HG02970 (cell line): ENCODE results near the gene FNDC10.
"Not testable (repeated sequence)": the region's sequence is repeated elsewhere in the genome, so short reads cannot be mapped to it uniquely, and the experiment has no call there.

Experiments
- ATAC-seq: cut with Tn5 transposase; IDR thresholded peaks from one replicate; pipeline ENCODE4 v1.9.1; 2021; ENCODE audit warnings: mild to moderate bottlenecking, moderate library complexity, moderate number of reproducible peaks; ENCODE audit not compliant: unreplicated experiment, low FRiP score

FNDC10 gene

GRCh38 chr1:1599935-1600860 lies at the start of gene FNDC10:
Gene FNDC10, minus strand, starts transcription at chr1:1600135. Its CDS starts 120 bp downstream, at chr1:1600015.
- no peak for ATAC-seq

- not testable (repeated sequence) for ATAC-seq
Observed at GRCh38 chr1:1648265-1648664, 48.3 kb upstream of the FNDC10 start.

GRCh38 chr1:1647567-1648241 lies 47.8 kb upstream of the FNDC10 start:
- not testable (repeated sequence) for ATAC-seq

GRCh38 chr1:1646326-1646725 lies 46.4 kb upstream of the FNDC10 start:
- not testable (repeated sequence) for ATAC-seq

GRCh38 chr1:1640711-1641461 lies 41.0 kb upstream of the FNDC10 start:
- ATAC-seq = not testable (repeated sequence)

- ATAC-seq = not testable (repeated sequence)
Observed at GRCh38 chr1:1640081-1640480, 40.1 kb upstream of the FNDC10 start.

GRCh38 chr1:1639368-1639767 lies 39.4 kb upstream of the FNDC10 start:
- not testable (repeated sequence) for ATAC-seq

GRCh38 chr1:1638528-1638927 lies 38.6 kb upstream of the FNDC10 start:
- ATAC-seq = not testable (repeated sequence)

- ATAC-seq = not testable (repeated sequence)
Observed at GRCh38 chr1:1637479-1637875, 37.5 kb upstream of the FNDC10 start.

GRCh38 chr1:1636621-1637478 lies 36.9 kb upstream of the FNDC10 start:
- ATAC-seq = not testable (repeated sequence)

GRCh38 chr1:1634613-1635012 lies 34.7 kb upstream of the FNDC10 start:
- not testable (repeated sequence) for ATAC-seq

- ATAC-seq = not testable (repeated sequence)
Observed at GRCh38 chr1:1633409-1633808, 33.5 kb upstream of the FNDC10 start.

- no peak for ATAC-seq
Observed at GRCh38 chr1:1631782-1632420, 32.0 kb upstream of the FNDC10 start, which contains the start of gene MMP23B. Gene MMP23B, plus strand, starts transcription at chr1:1632173. Its CDS starts 46 bp downstream, at chr1:1632219.

- no peak for ATAC-seq
Observed at GRCh38 chr1:1630965-1631781, 31.2 kb upstream of the FNDC10 start.

GRCh38 chr1:1630191-1630964 lies 30.4 kb upstream of the FNDC10 start:
- ATAC-seq = peak; percentile 61

- no peak for ATAC-seq
Observed at GRCh38 chr1:1629430-1630190, 29.7 kb upstream of the FNDC10 start.
